Urinary bladder (tissue), 4 donors: ENCODE results near the gene ALX3. TPM values are rescaled to one million over a fixed set of nuclear protein-coding genes. Genes with fewer than 3 reads are reported as not detected.

Experiments used
- DNase-seq: peaks from one replicate; pipeline ENCODE4 v3.0.0-alpha.2; 2015; ENCODE audit errors: extremely low spot score
- H3K27ac ChIP-seq: one replicate; pipeline ENCODE4 v1.5.1; 2013; ENCODE audit warnings: low read depth, mild to moderate bottlenecking, moderate library complexity
- H3K36me3 ChIP-seq: one replicate; pipeline ENCODE4 v1.6.1; 2013; ENCODE audit warnings: mild to moderate bottlenecking, moderate library complexity; ENCODE audit not compliant: insufficient read depth
- H3K4me1 ChIP-seq: one replicate; pipeline ENCODE4 v1.6.1; 2013; ENCODE audit warnings: mild to moderate bottlenecking, moderate library complexity; ENCODE audit not compliant: insufficient read depth
- H3K4me3 ChIP-seq: one replicate; pipeline ENCODE4 v1.5.1; 2013; ENCODE audit warnings: low read depth, low read length
- WGBS: extraction: QIAGEN DNeasy Blood & Tissue Kit; methylation state at CpG from one replicate; pipeline ENCODE4 v1.1.7; 2013; 5-methylcytosine and 5-hydroxymethylcytosine counted together
- polyA plus RNA-seq: library from polyadenylated mRNA; stranded (reverse); fragments of 200-250 nt; gene quantifications from one replicate; pipeline ENCODE4 v1.2.3, GENCODE V29; 2013
- total RNA-seq: library from RNA; depleted of rRNA; stranded (reverse); fragments of >200 nt; gene quantifications from one replicate; pipeline ENCODE4 v1.2.3, GENCODE V29; 2014
- donor health status: healthy with polysubstance abuse.
- donor health status: healthy.

ALX3 gene
- total RNA-seq (0.21 TPM), polyA plus RNA-seq (0.15 TPM)

DNA sequence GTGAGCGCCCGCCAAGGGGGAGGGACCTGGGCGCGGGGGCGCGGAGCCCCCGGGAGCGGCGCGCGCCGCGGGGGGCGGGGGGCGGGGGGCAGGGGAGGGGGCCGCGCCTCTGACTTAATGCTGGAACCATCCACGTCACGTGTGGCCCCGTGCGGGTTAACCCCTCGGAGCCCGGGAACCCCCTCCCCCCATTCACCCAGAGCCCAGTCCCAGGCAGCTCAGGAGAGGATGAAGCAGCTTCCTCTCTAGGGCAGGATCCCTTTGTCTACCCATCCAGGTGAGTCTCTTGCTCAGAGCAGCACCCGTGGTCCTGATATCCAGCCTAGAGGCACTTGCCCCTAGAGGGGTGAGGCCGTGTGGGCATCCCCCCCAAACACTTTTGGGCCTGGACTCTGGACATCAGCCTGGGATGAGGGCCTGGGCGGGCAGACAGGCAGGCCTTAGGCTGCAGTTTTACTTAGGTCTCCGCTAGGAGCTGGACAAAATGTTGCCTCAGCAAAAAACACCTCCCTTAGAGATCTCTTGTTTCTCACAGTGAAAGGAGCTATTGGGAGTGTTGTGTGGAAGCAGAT lies at the start of gene ALX3:
Gene ALX3, minus strand, starts transcription at position 2 of the 572 bp plus-strand sequence. CDS start 60 bp downstream, outside the sequence.
- Histone ChIP-seq H3K4me3 (peak within 1 kb of the TSS; percentile 1), H3K27ac (no peak within 1 kb of the TSS), H3K36me3 (no peaks in the 10 kb centered on the region), H3K4me1 (no peaks in the 10 kb centered on the region)
- 11% methylated on average over 24 of the region's 27 CpGs for WGBS
- DNase-seq = no peak

DNA sequence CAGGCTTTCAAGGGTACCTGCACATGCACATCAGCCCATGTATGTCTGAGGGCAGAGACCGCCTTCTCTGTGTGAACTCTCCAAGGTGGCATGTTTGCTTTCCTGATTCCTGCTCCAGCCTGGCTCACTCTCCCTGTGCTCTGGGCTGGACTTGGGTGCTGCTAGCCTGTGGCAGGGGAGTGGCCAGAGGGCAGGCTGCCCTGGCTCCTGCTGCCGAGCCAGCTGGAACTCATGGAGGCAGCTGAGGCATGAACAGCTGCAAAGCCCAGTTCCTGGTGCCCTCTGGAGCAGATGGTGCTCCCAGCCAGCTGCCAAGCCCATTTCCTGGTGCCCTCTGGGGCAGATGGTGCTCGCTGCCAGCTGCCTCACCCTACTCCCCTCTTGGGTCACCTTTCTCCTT lies 49.4 kb upstream of the ALX3 start:
- H3K4me1 ChIP-seq = no peaks in the 10 kb centered on the region

DNA sequence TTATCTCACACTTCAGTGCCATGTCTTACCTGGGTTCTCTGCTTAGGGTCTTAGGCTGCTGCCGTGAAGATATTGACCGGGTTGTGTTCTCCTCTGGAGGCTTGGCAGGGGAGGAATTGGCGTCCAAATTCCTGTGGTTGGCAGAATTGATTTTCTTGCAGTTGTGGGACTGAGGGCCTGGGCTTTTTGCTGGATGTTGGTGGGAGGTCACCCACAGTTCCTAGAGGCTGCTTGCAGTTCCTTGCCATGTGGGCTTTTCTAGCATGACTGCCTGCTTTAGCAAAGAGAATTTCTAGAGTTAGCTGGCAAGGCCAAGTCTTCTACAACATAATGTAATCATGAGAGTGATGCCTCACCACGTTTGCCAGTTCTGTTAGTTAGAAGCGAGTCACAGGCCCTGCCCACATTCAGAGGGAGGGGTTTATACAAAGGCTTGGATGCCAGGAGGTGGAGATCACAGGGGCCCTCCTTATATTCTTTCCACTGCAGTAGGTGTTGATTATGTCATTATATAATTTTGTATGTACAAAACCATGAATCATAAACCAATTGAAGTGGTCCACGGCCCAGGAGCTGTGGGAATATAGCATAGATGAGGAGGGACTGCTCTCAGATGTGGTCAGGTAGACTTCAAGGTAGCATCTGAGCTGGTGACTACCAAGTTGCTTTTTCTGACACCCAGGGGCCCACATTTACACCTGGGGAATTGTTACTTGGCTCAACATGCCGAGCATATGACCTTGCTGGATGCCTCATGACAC lies 48.3 kb upstream of the ALX3 start:
- H3K36me3 ChIP-seq = no peaks in the 10 kb centered on the region
- no peak overlapping the region for H3K4me3 ChIP-seq
- 68% methylated on average over 7 of the region's 7 CpGs for WGBS
- no peaks in the 10 kb centered on the region for H3K4me1 ChIP-seq
- no peak overlapping the region for H3K27ac ChIP-seq
- DNase-seq = no peak

More for the DNA sequence above, 49.4 kb upstream of the ALX3 start:
- Histone ChIP-seq H3K4me3 (no peak overlapping the region), H3K27ac (no peak overlapping the region), H3K36me3 (no peaks in the 10 kb centered on the region)
- WGBS = 71% methylated on average over 3 of the region's 3 CpGs
- DNase-seq = no peak

DNA sequence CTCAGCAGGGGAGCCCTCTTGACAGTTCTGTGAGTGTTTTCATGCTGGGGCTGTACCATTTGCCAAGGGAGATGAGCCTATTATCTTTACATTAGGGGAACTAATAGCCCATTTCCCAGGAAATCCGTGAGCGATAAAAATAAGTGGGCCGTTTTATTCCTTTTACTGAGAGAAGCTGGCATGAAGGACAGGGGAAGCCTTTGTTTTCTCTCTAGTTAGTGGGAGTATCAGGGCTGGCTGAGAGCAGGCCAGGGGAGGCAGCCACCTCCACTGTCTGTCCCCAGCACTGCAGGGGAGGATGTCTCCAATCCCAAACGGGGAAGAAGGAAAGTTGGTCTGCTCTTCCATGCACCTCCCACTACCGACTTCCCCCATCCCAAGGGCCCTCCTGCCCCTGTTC lies 44.3 kb upstream of the ALX3 start:
- H3K4me1 ChIP-seq = no peaks in the 10 kb centered on the region
- H3K36me3 ChIP-seq = no peaks in the 10 kb centered on the region
- WGBS = 37% methylated on average over 5 of the region's 5 CpGs
- H3K27ac ChIP-seq = no peak overlapping the region
- no peak for DNase-seq
- no peak overlapping the region for H3K4me3 ChIP-seq

DNA sequence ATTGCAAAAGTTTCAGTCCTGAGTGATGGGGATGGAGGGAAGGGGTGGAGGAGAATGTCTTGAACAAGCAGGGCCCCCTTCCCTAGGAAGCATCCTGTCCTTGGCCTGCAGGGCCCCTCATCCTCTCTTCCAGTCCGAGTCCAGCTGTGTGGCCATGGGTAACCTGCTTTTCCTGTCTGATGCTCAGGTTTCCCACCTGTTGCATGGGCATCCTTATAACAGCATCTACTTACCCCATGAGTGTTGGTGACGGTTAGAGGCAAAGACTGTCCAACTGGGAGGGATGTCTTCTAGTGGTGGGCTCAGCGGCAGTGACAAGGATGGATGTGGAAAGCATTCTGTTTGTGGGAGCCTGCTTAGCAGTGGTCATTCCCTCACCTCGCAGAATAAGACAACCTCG lies 43.7 kb upstream of the ALX3 start:
- 73% methylated on average over 5 of the region's 5 CpGs for WGBS
- Histone ChIP-seq H3K27ac (no peak overlapping the region), H3K36me3 (no peaks in the 10 kb centered on the region), H3K4me1 (no peaks in the 10 kb centered on the region), H3K4me3 (no peak overlapping the region)
- DNase-seq = no peak

DNA sequence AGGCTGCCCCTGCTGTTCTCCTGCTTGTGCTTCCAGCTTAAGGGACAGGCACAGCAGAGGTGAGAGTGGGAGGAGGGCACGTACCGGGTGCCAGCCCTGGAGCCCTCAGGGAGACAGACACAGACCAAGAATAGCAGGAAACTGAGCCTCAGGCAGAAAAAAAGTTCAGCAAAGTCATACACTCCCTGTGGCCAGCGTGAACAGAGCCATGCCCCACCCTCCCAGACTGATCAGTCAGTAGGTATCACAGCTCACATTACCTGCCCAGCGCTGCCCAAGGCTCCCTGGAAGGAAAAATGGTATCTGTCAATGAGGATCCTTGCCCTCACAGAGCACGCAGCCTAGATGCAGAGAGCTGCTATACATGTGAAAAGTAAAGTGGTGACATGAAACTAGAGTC lies 43.1 kb upstream of the ALX3 start:
- Histone ChIP-seq H3K4me3 (no peak overlapping the region), H3K4me1 (no peaks in the 10 kb centered on the region), H3K36me3 (no peaks in the 10 kb centered on the region), H3K27ac (no peak overlapping the region)
- WGBS = 60% methylated on average over 5 of the region's 5 CpGs
- DNase-seq = no peak

DNA sequence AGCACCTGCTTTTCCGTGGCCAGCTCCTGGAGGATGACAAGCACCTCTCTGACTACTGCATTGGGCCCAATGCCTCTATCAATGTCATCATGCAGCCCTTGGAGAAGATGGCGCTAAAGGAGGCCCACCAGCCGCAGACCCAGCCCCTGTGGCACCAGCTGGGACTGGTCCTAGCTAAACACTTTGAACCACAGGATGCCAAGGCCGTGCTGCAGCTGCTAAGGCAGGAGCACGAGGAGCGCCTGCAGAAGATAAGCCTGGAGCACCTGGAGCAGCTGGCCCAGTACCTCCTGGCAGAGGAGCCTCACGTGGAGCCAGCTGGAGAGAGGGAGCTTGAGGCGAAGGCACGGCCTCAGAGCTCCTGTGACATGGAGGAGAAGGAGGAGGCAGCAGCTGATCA lies 42.2 kb upstream of the ALX3 start:
- WGBS = 61% methylated on average over 9 of the region's 9 CpGs
- no peak overlapping the region for H3K27ac ChIP-seq
- no peaks in the 10 kb centered on the region for H3K36me3 ChIP-seq
- DNase-seq = no peak
- H3K4me1 ChIP-seq = no peaks in the 10 kb centered on the region
- H3K4me3 ChIP-seq = no peak overlapping the region

DNA sequence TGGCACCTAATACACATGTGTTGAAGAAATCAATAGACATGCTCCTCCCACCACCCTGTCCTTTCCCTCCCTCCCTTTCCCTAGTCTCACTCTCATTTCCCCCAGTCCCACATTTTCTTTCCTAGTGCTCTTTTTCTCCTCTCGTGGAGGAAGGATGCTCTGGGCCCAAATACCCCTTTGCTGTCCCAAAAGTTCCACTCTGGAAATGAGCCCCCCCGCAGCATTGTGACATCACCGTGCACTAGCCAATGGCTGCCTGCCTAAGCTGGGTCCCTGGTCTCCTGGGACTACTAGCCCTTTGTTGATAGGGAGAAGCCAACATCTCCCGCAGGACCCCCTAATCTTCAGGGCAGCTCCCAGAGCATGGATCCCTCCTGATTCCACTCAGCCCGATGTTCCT lies 41.7 kb upstream of the ALX3 start, which contains the start of gene UBL4B:
Gene UBL4B, plus strand, starts transcription at position 301 of the 400 bp plus-strand sequence. Its CDS starts 92 bp downstream, at position 393.
- no peak for DNase-seq
- H3K36me3 ChIP-seq = no peaks in the 10 kb centered on the region
- H3K4me1 ChIP-seq = no peaks in the 10 kb centered on the region
- H3K27ac ChIP-seq = no peak within 1 kb of the TSS
- 77% methylated on average over 5 of the region's 5 CpGs for WGBS
- H3K4me3 ChIP-seq = no peak within 1 kb of the TSS

DNA sequence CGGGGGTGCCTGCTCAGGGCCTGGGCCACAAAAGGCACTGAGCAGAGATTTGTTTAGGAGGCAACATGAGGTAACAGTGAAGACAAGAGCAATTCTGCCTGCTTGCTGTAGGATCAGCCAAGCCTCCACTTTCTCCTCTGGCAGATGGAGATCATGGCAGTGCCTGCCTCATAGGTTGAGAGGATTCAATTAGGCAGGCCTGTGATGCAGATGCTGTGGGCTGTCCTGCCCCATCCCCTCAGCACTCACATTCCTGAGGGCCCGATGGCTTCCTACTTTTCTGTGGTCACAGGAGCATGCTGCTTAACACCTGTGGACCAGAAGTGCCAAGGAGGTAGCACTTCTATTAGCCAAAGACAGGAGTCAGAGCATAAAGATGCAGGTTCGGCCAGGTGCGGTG lies 40.6 kb upstream of the ALX3 start:
- no peak overlapping the region for H3K4me3 ChIP-seq
- no peaks in the 10 kb centered on the region for H3K4me1 ChIP-seq
- no peak for DNase-seq
- H3K36me3 ChIP-seq = no peaks in the 10 kb centered on the region
- WGBS = 79% methylated on average over 4 of the region's 4 CpGs
- no peak overlapping the region for H3K27ac ChIP-seq

DNA sequence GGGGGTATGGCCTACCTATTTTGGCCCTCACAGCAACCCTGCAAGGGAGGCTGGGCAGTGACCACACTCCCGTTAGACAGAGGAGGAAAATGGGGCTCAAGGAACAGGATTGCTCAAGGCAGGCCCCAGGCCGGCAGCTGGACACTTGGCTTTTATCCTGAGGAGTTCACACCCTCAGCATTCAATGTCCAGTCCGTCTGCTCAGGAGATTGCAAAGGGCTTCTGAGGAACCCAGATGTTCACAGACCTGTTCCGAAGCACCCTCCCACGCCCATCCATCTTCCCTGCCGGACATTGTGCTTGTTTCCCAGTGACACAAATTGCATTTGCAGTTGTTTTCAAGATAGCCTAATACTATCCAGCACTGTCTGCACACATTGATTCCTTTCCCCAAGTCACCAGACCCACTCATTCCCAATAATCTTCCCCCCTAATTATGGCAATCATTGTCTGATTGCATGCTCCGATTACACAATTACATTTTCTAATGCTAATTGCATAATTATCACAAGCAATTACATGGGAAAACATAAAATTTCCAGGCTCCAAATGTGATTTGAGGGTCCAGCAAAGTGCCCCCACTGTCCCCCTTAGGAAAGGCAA lies 37.5 kb upstream of the ALX3 start:
- H3K4me1 ChIP-seq = no peaks in the 10 kb centered on the region
- H3K4me3 ChIP-seq = no peak overlapping the region
- no peaks in the 10 kb centered on the region for H3K36me3 ChIP-seq
- H3K27ac ChIP-seq = no peak overlapping the region
- 53% methylated on average over 7 of the region's 7 CpGs for WGBS
- no peak for DNase-seq

DNA sequence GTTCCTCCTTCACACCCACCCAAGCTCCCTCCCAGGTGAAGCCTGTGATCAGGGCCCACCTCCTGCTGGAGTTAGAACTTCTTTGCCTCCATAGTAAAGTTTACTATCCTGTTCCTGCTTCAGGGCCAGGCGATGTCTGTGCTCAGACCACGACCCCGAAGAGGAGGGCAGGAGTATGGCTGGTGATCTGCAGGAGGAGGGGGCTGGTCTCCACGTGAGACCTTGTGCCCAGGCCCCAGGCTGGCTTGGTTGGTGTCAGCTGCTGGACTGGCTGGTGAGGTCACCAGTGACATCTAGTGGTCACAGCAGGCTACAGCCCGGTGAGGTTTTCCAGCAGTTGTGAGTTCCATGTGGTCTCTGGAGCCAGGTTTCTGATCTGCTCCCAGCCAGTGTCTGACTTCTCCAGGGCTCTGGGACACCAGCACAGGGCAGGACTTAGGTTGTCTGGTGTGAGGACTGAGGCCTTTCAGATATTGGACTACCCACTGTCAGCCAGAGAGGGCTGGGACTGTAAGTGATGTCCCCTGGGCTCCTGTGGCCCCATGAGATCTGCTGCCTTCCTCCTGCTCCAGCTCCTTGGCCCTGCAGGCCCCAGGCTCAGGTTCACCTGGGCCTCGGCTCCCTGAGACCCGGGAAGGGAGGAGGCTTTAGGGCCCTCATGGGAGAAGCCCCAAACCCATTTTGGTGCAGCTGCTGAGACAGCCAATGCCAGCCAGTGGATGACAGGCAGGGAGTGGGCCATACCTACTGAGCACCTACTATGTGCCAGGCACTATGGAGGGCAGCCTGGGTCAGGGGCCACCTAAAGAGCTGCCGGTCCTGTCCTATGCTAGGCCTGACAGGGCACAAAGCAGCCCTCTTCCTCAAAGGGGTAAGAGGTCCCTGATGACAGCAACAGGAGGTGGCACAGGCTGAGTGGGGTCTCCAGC lies 35.8 kb upstream of the ALX3 start:
- Histone ChIP-seq H3K27ac (no peak overlapping the region), H3K36me3 (no peaks in the 10 kb centered on the region), H3K4me3 (no peak overlapping the region), H3K4me1 (no peaks in the 10 kb centered on the region)
- 18% methylated on average over 8 of the region's 8 CpGs for WGBS
- no peak for DNase-seq

DNA sequence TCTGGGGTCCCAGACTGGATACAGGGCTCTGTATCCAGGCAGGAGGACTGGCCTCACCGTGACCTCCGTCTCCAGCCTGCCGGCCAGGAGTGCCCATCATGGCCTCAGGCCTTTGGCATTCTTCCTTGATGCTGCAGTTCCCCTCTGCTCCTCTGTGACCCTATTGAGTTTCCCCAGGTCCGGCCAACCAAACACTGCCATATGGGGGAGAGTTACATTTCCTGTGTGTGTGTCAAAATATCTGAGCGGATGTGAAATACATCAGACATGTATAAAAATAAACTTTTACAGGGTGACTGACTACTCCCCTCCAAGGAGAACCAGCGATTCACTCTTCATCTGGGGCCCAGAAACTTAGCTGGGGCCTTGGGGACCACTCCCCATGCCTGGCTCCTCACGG lies 31.6 kb upstream of the ALX3 start:
- no peaks in the 10 kb centered on the region for H3K4me1 ChIP-seq
- no peak for DNase-seq
- H3K4me3 ChIP-seq = no peak overlapping the region
- H3K36me3 ChIP-seq = no peaks in the 10 kb centered on the region
- no peak overlapping the region for H3K27ac ChIP-seq
- 63% methylated on average over 7 of the region's 7 CpGs for WGBS

DNA sequence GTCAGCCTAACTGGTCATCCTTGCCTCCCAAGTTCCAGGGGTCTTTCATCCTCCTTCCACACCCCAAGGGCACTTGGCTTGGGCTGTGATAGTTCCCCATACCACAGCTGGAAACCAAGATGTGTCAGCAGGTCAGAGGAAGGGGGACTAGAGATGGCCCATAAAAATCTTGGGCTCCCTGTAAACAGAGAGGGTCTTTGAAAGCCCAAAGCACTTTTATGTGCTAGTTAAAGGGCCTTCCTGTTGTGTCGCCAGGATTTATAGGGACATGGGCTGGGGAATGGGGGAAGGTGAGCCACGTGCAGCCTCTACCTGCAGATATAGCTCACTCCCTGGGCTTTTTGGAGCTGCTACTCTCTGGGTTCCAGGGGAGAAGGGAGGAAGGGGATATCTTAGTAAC lies 29.9 kb upstream of the ALX3 start:
- H3K4me1 ChIP-seq = no peaks in the 10 kb centered on the region
- WGBS = 62% methylated on average over 2 of the region's 2 CpGs
- no peak for DNase-seq

More for the DNA sequence above, 29.9 kb upstream of the ALX3 start:
- no peaks in the 10 kb centered on the region for H3K36me3 ChIP-seq
- H3K27ac ChIP-seq = no peak overlapping the region
- no peak overlapping the region for H3K4me3 ChIP-seq
